T-helper 17 cell (primary cell): ENCODE data around the gene XRN2. TPM values are rescaled to one million over a fixed set of nuclear protein-coding genes. Genes with fewer than 3 reads are reported as not detected.

Experiments used
- ATAC-seq: fragments of 150-1000 bp; cut with Tn5 transposase; 2 replicates; pipeline ENCODE4 v1.10.0; 2021; ENCODE audit warnings: mild to moderate bottlenecking, moderate library complexity
- DNase-seq, 3 donors: peaks; one replicate each; pipeline versions ENCODE4 v3.0.0 to v3.0.0-alpha.2; 2020 to 2021
- H3K9me3 ChIP-seq: one replicate; pipeline ENCODE4 v1.7.0; 2013; ENCODE audit warnings: low read length, mild to moderate bottlenecking; ENCODE audit not compliant: control insufficient read depth, poor library complexity, severe bottlenecking
- H3K27ac Mint-ChIP-seq: one replicate; pipeline ENCODE4 v1.8.0; 2022; ENCODE audit warnings: mild to moderate bottlenecking, moderate library complexity, mixed read lengths
- H3K27me3 Mint-ChIP-seq: one replicate; pipeline ENCODE4 v1.8.0; 2022; ENCODE audit warnings: mixed read lengths
- H3K36me3 Mint-ChIP-seq: one replicate; pipeline ENCODE4 v1.8.0; 2022; ENCODE audit warnings: low read depth, mixed read lengths
- H3K4me1 Mint-ChIP-seq: one replicate; pipeline ENCODE4 v1.8.0; 2022; ENCODE audit warnings: mild to moderate bottlenecking, mixed read lengths
- H3K4me3 Mint-ChIP-seq: one replicate; pipeline ENCODE4 v1.8.0; 2022; ENCODE audit warnings: mild to moderate bottlenecking, moderate library complexity, mixed read lengths
- total RNA-seq, 4 donors: library from RNA in 2 of 4; stranded (reverse) in 2 of 4; gene quantifications; one replicate each; pipeline ENCODE4 v1.2.3 and lab custom pipeline; 2022 to 2026

XRN2 gene
- total RNA-seq, 2 donors from 2014 or later, result 53.7 to 59.2 TPM

- no peak overlapping the region for H3K4me3 Mint-ChIP-seq
- ATAC-seq (no peak), DNase-seq (no peak)
- H3K27ac Mint-ChIP-seq, result no peak overlapping the region
- H3K4me1 Mint-ChIP-seq, result peaks cover 14% of the 10 kb centered on the region
- H3K36me3 Mint-ChIP-seq, result peaks cover 21% of the 10 kb centered on the region
- H3K27me3 Mint-ChIP-seq, result no peaks in the 10 kb centered on the region
- H3K9me3 ChIP-seq, result no peaks in the 10 kb centered on the region
These were observed 38.0 kb downstream of the XRN2 start for GRCh38 chr20:21340991-21341697.

- Mint-ChIP-seq H3K27ac (no peak overlapping the region), H3K4me3 (no peak overlapping the region), H3K27me3 (no peaks in the 10 kb centered on the region), H3K4me1 (peaks cover 5% of the 10 kb centered on the region), H3K36me3 (peaks cover 16% of the 10 kb centered on the region)
- DNase-seq (no peak), ATAC-seq (no peak)
- no peaks in the 10 kb centered on the region for H3K9me3 ChIP-seq
These were observed 39.7 kb downstream of the XRN2 start for GRCh38 chr20:21342656-21343345.

DNA sequence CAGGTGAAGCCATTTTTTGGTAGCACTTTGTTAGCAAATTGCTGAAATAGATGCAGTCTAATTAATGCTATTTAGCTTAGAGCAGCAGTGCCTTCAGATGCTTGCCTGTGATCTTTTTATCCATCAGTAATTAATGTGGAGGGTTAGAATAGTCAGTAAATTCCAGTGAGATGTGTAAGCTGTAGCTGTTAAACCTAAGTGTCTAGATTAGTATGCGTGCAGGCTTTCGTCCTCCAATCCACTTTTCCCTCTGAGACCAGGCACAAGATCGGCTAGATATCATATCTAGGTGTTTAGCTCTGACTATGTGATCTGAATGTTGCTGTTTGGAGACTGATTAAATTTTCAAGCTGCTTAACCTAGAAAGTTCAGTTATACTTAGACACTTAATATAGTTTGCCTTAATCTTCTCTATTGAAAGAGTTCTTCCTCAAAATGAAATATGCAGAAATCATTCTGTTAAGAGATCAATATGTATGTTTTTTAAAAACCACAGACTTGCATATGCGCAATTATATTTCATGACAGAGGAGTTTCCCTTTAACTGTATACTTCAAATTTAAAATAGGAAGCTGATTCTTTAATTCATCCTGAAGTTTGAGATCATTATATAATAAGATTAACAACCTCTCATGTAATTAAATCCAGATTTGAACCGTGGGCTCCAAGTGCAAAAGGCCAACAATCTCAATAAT is 41.2 kb downstream of the XRN2 start:
- ATAC-seq, result no peak
- Mint-ChIP-seq H3K36me3 (peaks cover 18% of the 10 kb centered on the region), H3K27ac (no peak overlapping the region), H3K27me3 (no peaks in the 10 kb centered on the region), H3K4me1 (peaks cover 2% of the 10 kb centered on the region), H3K4me3 (no peak overlapping the region)
- DNase-seq, result no peak
- no peaks in the 10 kb centered on the region for H3K9me3 ChIP-seq

DNA sequence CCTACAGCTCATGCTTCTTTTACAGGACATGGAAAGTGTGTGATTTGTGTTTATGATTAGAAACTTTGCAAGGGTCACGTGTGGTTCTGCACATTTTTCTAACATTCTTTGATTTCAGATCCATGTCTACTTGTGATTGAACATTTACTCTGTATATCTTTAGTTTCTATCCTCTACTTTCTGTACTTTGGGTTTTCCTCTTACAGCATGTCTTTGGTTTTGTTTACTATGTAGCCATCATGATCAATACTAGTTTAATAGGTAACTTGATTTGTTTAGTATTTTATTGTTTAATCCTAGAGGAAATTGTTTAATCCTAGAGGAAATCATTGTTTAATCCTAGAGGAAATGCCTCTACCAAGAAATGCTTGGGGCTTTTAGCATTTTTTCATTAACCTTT is 41.8 kb downstream of the XRN2 start:
- H3K27ac Mint-ChIP-seq, result no peak overlapping the region
- no peak overlapping the region for H3K4me3 Mint-ChIP-seq
- ATAC-seq (no peak), DNase-seq (no peak)
- H3K4me1 Mint-ChIP-seq, result no peaks in the 10 kb centered on the region
- H3K36me3 Mint-ChIP-seq, result peaks cover 14% of the 10 kb centered on the region
- H3K27me3 Mint-ChIP-seq, result no peaks in the 10 kb centered on the region
- no peaks in the 10 kb centered on the region for H3K9me3 ChIP-seq

DNA sequence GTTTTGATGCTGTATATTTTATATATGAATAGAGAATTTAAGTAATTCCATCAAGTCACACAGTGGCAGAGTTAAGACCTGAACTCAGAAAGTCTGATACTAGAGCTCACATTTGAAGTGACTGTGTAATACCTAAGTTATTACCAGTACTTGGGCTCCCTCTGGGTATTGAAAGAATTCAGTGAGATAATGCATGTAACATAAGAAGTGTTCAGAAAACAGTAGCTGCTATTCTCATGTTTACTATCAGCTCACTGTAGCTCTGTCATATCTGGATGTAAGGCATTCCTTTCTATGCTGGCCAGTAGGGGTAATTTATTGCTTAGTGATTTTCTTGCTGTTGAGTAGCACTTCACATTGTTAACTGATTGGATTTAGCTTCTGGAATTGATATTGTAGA is 49.6 kb downstream of the XRN2 start:
- no peak for DNase-seq
- ATAC-seq, result no peak
- Mint-ChIP-seq H3K4me1 (peaks cover 2% of the 10 kb centered on the region), H3K4me3 (no peak overlapping the region), H3K27me3 (no peaks in the 10 kb centered on the region), H3K27ac (no peak overlapping the region), H3K36me3 (peaks cover 8% of the 10 kb centered on the region)
- no peaks in the 10 kb centered on the region for H3K9me3 ChIP-seq

DNA sequence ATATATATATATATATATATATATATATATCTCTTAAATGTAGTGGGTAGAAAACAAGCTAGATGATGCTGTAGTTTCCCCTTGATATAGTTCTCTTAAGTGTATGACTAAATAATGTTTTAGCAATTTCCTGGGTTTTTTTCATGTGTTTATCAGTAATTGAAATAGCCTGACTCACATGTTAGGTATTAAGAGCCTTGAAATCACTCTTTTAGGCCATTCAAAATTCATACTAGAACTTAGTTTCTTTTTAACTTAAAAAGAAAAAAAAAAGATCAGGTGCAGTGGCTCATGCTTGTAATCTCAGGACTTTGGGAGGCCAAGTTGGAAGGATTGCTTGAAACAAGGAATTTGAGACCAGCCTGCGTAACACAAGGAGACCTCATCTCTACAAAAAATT is 50.1 kb downstream of the XRN2 start:
- H3K36me3 Mint-ChIP-seq, result peaks cover 7% of the 10 kb centered on the region

GRCh38 chr20:21355981-21356380 is 52.9 kb downstream of the XRN2 start:
- Mint-ChIP-seq H3K4me3 (no peak overlapping the region), H3K27ac (no peak overlapping the region), H3K4me1 (peaks cover 6% of the 10 kb centered on the region), H3K36me3 (peaks cover 6% of the 10 kb centered on the region), H3K27me3 (no peaks in the 10 kb centered on the region)
- DNase-seq (no peak), ATAC-seq (no peak)
- no peaks in the 10 kb centered on the region for H3K9me3 ChIP-seq

More for the DNA sequence above, 50.1 kb downstream of the XRN2 start:
- peaks cover 2% of the 10 kb centered on the region for H3K4me1 Mint-ChIP-seq
- no peaks in the 10 kb centered on the region for H3K27me3 Mint-ChIP-seq
- no peak for ATAC-seq
- H3K4me3 Mint-ChIP-seq, result no peak overlapping the region
- no peaks in the 10 kb centered on the region for H3K9me3 ChIP-seq
- DNase-seq, result no peak
- no peak overlapping the region for H3K27ac Mint-ChIP-seq

GRCh38 chr20:21356386-21356785 is 53.3 kb downstream of the XRN2 start:
- Mint-ChIP-seq H3K4me3 (no peak overlapping the region), H3K27me3 (no peaks in the 10 kb centered on the region), H3K4me1 (peaks cover 6% of the 10 kb centered on the region), H3K27ac (no peak overlapping the region), H3K36me3 (peaks cover 6% of the 10 kb centered on the region)
- no peaks in the 10 kb centered on the region for H3K9me3 ChIP-seq
- ATAC-seq, result no peak
- no peak for DNase-seq

- no peaks in the 10 kb centered on the region for H3K9me3 ChIP-seq
- Mint-ChIP-seq H3K27ac (no peak overlapping the region), H3K4me3 (no peak overlapping the region), H3K27me3 (no peaks in the 10 kb centered on the region), H3K4me1 (peaks cover 10% of the 10 kb centered on the region), H3K36me3 (peaks cover 12% of the 10 kb centered on the region)
- ATAC-seq (no peak), DNase-seq (no peak)
These were observed 54.7 kb downstream of the XRN2 start for GRCh38 chr20:21357844-21358243.

GRCh38 chr20:21358737-21359136 is 55.6 kb downstream of the XRN2 start:
- Mint-ChIP-seq H3K4me3 (peak overlapping the region; percentile 55), H3K27me3 (no peaks in the 10 kb centered on the region), H3K4me1 (peaks cover 10% of the 10 kb centered on the region), H3K36me3 (peaks cover 17% of the 10 kb centered on the region), H3K27ac (no peak overlapping the region)
- DNase-seq (no peak), ATAC-seq (no peak)
- H3K9me3 ChIP-seq, result no peaks in the 10 kb centered on the region

DNA sequence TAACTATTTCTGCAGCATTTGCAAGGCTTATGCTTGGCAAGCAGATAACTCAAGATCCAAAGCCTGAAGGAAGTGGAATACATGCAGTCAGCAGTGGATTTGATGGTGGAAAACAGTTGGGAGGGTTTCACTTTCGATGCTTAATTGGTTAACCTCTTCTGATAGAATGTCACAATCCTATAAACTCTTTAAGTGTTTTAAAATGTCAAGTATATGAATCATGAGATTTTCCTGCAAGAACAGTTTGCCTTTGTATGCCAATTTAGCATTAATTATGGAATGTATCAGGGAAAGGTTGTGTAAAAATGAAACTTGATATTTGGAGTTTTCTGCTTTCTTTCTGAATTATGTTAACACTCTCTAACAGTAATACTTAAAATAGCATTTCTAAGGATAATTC is 57.6 kb downstream of the XRN2 start:
- no peaks in the 10 kb centered on the region for H3K9me3 ChIP-seq
- ATAC-seq (no peak), DNase-seq (no peak)
- Mint-ChIP-seq H3K27ac (no peak overlapping the region), H3K4me3 (no peak overlapping the region), H3K4me1 (peaks cover 8% of the 10 kb centered on the region), H3K36me3 (peaks cover 17% of the 10 kb centered on the region), H3K27me3 (no peaks in the 10 kb centered on the region)

DNA sequence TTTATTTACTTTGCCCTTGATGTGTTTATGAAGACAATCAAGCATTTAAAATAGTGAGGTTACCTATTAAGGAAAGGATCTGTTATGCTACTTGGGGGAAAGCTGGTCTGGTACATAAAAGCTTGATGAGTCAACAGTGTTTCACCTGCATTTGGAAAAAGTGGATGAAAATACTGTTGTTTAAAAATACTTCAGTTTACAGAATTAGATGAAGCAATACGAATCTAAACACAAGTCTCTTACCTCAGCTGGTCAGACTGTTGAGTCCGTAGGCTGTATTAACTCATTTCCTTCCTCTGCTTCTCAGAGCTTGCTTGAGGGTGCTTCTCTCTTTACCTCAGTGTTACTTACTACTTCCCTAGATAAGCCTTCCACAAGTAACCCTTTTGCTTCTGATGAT is 58.1 kb downstream of the XRN2 start:
- Mint-ChIP-seq H3K4me3 (no peak overlapping the region), H3K27me3 (no peaks in the 10 kb centered on the region), H3K27ac (no peak overlapping the region), H3K4me1 (peaks cover 8% of the 10 kb centered on the region), H3K36me3 (peaks cover 17% of the 10 kb centered on the region)
- no peak for ATAC-seq
- DNase-seq, result no peak
- H3K9me3 ChIP-seq, result no peaks in the 10 kb centered on the region

GRCh38 chr20:21364413-21364812 is 61.3 kb downstream of the XRN2 start:
- Mint-ChIP-seq H3K27me3 (no peaks in the 10 kb centered on the region), H3K4me3 (no peak overlapping the region), H3K27ac (no peak overlapping the region), H3K4me1 (peaks cover 15% of the 10 kb centered on the region), H3K36me3 (peaks cover 25% of the 10 kb centered on the region)
- no peak for ATAC-seq
- no peak for DNase-seq
- H3K9me3 ChIP-seq, result no peaks in the 10 kb centered on the region
